ENCODE data around the gene SH3YL1. TPM values are rescaled to one million over a fixed set of nuclear protein-coding genes. Genes with fewer than 3 reads are reported as not detected.

Gene SH3YL1
- total RNA-seq, 1 donor from 2014 or later, result 33.3 TPM

GRCh38 chr2:305366-305765 lies 41.5 kb upstream of the SH3YL1 start:
- Mint-ChIP-seq H3K27me3 (peaks cover 10% of the 10 kb centered on the region), H3K9me3 (peaks cover 13% of the 10 kb centered on the region), H3K36me3 (ENCODE audit: low read depth) (no peaks in the 10 kb centered on the region), H3K4me1 (no peaks in the 10 kb centered on the region), H3K27ac (no peak overlapping the region), H3K4me3 (no peak overlapping the region)
- ChIA-PET POLR2A (no interaction called here), CTCF (no interaction called here)
- intact Hi-C loops (cut with micrococcal nuclease), result no loop called here
- DNase-seq (no peak), ATAC-seq (ENCODE audit: low read depth) (no peak)
- no peak for TF ChIP-seq CTCF (IDR thresholded peaks at IDR 0.05)

- Mint-ChIP-seq H3K27ac (no peak overlapping the region), H3K4me1 (no peaks in the 10 kb centered on the region), H3K27me3 (peaks cover 24% of the 10 kb centered on the region), H3K36me3 (ENCODE audit: low read depth) (no peaks in the 10 kb centered on the region), H3K4me3 (no peak overlapping the region), H3K9me3 (peaks cover 6% of the 10 kb centered on the region)
- ATAC-seq (ENCODE audit: low read depth) (no peak), DNase-seq (no peak)
- CTCF ChIA-PET, result no interaction called here
- intact Hi-C loops (cut with micrococcal nuclease), result no loop called here
- POLR2A ChIA-PET, result no interaction called here
- TF ChIP-seq CTCF (IDR thresholded peaks at IDR 0.05), result no peak
Observed at GRCh38 chr2:296354-296753, 32.5 kb upstream of the SH3YL1 start.

GRCh38 chr2:295090-295489 lies 31.3 kb upstream of the SH3YL1 start:
- intact Hi-C loops (cut with micrococcal nuclease), result no loop called here
- no peak for TF ChIP-seq CTCF (IDR thresholded peaks at IDR 0.05)
- no peak for ATAC-seq (ENCODE audit: low read depth)
- ChIA-PET POLR2A (no interaction called here), CTCF (no interaction called here)
- Mint-ChIP-seq H3K9me3 (no peaks in the 10 kb centered on the region), H3K36me3 (ENCODE audit: low read depth) (no peaks in the 10 kb centered on the region), H3K4me3 (no peak overlapping the region), H3K27me3 (peaks cover 20% of the 10 kb centered on the region), H3K27ac (no peak overlapping the region), H3K4me1 (peaks cover 1% of the 10 kb centered on the region)
- no peak for DNase-seq

GRCh38 chr2:290090-290722 lies 26.4 kb upstream of the SH3YL1 start:
- Mint-ChIP-seq H3K9me3 (no peaks in the 10 kb centered on the region), H3K36me3 (ENCODE audit: low read depth) (no peaks in the 10 kb centered on the region), H3K27me3 (peaks cover 22% of the 10 kb centered on the region), H3K4me1 (peaks cover 17% of the 10 kb centered on the region), H3K27ac (no peak overlapping the region), H3K4me3 (peak overlapping the region; percentile 67)
- no peak for TF ChIP-seq CTCF (IDR thresholded peaks at IDR 0.05)
- intact Hi-C loops (cut with micrococcal nuclease), result loop anchor here (1.0 kb wide), 1 partner anchor 44 kb away; no protein-coding TSS in a partner anchor
- no peak for DNase-seq
- ATAC-seq (ENCODE audit: low read depth), result peak; percentile 55
- CTCF ChIA-PET, result interaction anchor here (0.7 to 2.2 kb wide), 3 partner anchors 43 to 360 kb away, joined by 3 to 23 read pairs (median 3); no protein-coding TSS in a partner anchor
- POLR2A ChIA-PET, result no interaction called here

- intact Hi-C loops (cut with micrococcal nuclease), result loop anchor here (1.0 kb wide), 1 partner anchor 43 kb away; no protein-coding TSS in a partner anchor
- DNase-seq, result no peak
Observed at GRCh38 chr2:289362-290089, 25.7 kb upstream of the SH3YL1 start.

More at GRCh38 chr2:289362-290089, 25.7 kb upstream of the SH3YL1 start:
- ATAC-seq (ENCODE audit: low read depth), result no peak
- Mint-ChIP-seq H3K36me3 (ENCODE audit: low read depth) (no peaks in the 10 kb centered on the region), H3K4me1 (peaks cover 17% of the 10 kb centered on the region), H3K27me3 (peaks cover 22% of the 10 kb centered on the region), H3K4me3 (peak overlapping the region; percentile 67), H3K27ac (no peak overlapping the region), H3K9me3 (no peaks in the 10 kb centered on the region)
- POLR2A ChIA-PET, result interaction anchor here (0.7 kb wide), 1 partner anchor 175 kb away, joined by 4 read pairs; no protein-coding TSS in a partner anchor
- TF ChIP-seq CTCF (IDR thresholded peaks at IDR 0.05), result no peak
- CTCF ChIA-PET, result interaction anchor here (1.0 to 2.2 kb wide), 2 partner anchors 43 to 52 kb away, joined by 3 to 23 read pairs; no protein-coding TSS in a partner anchor
